RPMI7951 (cell line): Measurements from ENCODE around the gene NR2C2AP. TPM values are rescaled to one million over a fixed set of nuclear protein-coding genes. Genes with fewer than 3 reads are reported as not detected.
"Not testable (repeated sequence)": the region's sequence is repeated elsewhere in the genome, so short reads cannot be mapped to it uniquely, and the experiment has no call there.

Experiments
- DNase-seq: peaks from one replicate; pipeline ENCODE4 v3.0.0-alpha.2; 2012; ENCODE audit warnings: low read depth
- total RNA-seq: library from RNA; depleted of rRNA; stranded (reverse); fragments of >200 nt; shearing (Covaris generic); gene quantifications from 2 replicates; pipeline ENCODE4 v1.2.3, GENCODE V29; 2014; rRNA removed

Gene NR2C2AP, protein sequence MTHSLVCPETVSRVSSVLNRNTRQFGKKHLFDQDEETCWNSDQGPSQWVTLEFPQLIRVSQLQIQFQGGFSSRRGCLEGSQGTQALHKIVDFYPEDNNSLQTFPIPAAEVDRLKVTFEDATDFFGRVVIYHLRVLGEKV
- total RNA-seq, result 20.4 and 31.0 TPM in 2 replicates

DNA sequence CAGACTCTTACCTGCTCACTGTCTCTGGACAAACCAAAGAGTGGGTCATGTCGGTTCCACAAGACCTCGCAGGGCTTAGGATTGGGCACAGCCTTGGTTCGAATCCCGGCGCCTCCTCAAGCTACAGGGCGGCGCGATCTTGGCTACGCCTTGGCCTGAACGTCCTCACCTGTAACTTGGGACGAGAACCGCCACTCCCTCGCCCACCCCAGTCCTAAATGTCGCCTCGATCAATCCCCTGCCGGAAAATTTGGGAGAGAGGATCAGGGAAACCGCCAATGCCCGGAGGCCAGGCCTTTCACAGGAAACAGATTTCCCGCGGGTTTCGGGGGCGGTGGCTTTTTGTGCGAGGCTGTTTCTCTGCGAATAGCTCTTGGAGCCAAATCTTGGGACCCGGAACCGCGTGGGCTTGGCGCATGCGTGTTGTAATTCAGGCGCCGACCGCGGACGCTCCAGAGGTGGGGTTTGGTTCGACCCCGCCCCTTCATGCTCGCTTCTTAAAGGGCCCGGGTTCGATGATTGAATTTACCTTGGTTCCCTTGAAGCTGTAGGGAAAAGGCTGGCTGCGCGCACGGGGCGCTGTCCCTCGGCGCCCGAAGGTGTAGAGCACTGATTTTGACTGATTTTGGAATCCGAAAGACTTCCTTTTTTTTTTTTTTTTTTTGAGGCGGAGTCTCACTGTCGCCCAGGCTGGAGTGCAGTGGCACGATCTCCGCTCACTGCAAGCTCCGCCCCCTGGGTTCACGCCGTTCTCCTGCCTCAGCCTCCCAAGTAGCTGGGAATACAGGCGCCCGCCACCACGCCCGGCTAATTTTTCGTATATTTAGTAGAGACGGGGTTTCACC, at the start of gene NR2C2AP:
NR2C2AP (minus strand) TSS at position 403 of the 845 bp plus-strand sequence; CDS start at position 49, 354 bp downstream.
- DNase-seq, result peak; percentile 91

DNA sequence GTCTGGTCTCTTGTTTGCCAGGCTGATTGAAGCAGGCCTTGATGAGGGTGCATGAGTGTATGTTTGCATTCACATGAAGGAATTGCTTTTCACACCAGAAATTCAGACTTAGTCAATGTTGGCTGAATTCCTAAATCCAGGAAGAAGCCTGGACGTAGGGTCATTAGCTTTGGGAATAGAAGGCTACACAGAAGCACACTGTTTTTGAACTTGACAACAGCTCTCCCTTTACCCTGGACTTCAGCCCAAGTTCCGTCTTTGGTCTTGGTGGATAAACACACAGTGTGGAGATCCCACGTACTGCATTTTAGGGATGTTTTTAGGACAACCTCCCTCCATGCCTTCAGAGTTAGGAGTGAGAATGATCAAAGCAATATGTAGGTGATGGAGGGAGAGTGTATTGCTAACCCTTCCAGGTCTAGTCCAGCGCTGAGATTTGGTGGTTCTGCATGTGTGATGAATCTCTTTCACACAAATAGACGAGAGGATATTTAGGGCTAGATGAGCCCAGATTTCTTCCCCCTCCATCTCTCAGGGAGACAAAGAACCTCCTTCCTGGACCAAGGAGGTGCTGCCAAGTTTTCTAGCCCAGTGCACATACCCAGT, 47.1 kb upstream of the NR2C2AP start:
- no peak for DNase-seq

DNA sequence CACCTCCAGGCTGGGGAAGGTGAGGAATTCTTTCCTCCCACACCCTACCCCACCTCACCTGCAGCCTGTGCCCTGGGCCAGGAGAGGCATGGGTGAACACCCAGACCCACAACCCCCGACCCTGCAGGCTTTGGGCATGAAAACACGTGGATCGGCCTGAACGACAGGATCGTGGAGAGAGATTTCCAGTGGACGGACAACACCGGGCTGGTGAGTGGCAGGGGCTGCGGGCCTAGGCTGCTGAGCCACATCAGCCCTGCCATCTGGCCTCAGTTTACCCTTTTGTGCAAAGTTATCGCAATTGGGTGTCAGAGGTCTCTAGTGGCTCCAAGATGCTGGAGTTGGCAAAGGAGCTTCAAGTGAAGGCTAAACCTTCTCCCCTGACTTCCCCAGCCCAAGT, 37.3 kb upstream of the NR2C2AP start:
- no peak for DNase-seq

DNA sequence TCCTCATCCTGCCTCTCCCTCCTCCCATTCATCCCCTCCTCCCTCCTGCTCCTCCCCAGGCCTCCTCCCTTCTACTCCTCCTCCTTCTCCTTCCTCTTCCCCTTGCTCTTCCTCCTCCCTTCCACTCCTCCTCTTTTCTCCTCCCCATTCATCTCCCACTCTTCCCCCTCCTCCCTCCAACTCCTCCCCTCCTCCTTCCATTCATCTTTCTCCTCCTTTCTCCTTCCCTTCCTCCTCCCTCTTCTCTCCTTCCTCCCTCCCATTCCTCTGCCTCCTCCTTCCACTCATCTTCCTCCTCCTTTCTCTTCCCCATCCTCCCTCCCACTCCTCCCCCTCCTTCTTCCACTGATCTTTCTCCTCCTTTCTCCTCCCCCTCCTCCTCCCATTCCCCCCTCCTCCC, 36.5 kb upstream of the NR2C2AP start:
- DNase-seq, result no peak

DNA sequence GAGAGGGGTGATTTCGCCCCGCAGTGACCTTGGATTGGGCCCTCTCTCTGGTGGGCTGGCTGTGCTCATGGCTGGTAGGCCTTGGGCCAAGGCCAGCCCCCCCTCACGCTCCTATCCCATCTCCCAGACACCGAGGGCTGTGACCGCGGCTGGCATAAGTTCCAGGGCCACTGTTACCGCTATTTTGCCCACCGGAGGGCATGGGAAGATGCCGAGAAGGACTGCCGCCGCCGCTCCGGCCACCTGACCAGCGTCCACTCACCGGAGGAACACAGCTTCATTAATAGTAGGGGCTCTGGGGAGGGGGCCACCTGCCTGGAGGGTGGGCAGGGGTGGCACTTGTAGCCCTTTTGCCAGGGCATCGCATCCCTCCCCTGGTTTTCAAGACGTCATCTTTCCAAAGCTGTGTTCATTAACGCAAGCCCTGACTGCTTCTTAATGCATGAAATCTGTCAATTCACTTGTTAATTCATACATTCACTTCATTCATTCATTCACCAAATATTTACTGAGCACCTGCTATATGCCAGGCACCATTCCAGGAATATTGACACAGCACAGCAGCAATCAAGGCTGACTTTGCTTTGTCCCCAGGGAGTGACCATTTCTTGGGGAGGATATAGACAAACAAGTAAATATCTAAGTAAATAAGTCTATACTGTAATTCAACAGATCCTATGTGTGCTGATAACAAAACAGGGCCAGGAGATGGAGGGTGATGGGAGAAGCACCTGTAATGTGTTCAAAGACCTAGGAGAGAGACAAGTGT, 35.1 kb upstream of the NR2C2AP start:
- DNase-seq, result no peak

DNA sequence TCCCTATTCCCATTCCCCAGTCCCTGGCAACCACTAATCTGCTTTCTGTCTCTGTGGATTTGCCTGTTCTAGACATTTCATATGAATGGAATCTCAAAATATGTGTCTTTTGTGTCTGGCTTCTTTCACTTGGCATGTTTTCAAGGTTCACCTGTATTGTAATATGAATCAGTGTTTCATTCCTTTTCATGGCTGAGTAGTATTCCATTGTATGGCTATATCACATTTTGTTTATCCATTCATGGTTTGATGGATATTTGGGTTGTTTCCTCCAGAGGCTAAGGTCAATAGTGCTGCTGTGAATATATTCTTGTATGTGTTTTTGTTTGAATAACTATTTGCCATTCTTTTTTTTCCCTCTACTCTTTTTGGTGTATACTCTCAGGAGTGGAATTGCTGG, 33.0 kb upstream of the NR2C2AP start:
- DNase-seq, result no peak

DNA sequence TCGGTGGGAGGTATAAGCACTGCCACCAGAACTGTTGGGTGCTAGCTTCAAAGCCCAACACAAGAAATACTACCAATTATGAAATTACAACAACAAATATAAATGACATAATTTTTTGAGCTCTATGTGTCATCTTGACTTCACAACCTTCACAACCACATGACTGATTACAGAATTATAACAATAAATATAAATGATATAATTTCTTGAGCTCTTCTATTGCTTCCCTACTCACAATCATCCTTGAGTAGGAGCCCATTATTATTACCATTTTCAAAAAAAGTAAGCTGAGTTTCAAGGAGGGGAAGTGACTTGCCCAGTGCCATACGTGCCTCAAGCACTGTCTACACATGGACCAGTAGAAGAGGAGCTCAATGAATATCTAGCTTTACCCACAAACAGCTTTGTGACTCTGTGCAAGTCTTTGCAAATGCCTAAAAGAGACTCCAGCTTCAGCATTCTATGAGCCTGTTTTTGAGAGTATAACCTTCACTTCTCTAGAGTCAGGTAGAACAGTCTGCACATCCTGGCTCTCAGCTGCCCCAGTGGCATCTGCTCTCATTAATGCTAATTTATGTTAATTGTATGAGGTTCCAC, 31.1 kb upstream of the NR2C2AP start:
- no peak for DNase-seq

DNA sequence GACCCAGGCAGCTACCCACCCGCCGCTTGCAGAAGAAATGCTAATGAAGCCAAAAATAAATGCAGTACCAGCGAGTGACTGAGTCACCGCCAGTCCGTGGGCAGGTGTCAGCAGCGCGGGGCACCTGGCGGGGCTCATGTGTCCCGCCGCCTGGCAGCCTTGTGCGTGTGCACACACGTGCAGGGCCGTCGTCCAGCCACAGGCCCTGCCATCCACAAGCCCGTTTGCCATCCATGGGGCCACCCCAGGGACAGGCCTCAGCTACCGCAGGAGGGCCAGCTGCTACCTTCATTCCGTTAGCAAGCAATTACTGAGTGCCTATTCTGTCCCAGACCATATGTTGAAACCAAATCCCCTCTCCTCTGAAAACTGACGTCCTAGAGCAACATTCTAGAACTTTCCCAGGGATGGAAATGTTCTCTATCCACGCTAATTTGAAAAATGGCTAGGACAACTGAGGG, 29.1 kb upstream of the NR2C2AP start:
- no peak for DNase-seq

DNA sequence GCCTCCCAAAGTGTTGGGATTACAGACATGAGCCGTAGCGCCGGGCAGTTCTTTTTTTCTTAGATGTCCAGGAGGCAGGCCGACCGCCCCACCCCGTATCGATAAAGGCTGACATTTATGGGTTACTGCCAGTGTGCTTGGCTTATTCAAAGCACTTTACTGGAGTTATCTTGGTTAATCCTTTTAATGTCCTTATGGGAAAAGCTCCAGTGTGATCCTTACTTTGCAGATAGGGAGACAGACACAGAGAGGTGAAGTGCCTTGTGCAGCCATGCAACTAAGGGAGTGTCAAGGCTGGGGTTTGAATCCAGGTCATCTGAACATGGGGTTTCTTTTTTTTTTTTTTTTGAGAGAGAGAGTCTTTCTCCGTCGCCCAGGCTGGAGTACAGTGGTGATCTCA, 27.8 kb upstream of the NR2C2AP start:
- no peak for DNase-seq

DNA sequence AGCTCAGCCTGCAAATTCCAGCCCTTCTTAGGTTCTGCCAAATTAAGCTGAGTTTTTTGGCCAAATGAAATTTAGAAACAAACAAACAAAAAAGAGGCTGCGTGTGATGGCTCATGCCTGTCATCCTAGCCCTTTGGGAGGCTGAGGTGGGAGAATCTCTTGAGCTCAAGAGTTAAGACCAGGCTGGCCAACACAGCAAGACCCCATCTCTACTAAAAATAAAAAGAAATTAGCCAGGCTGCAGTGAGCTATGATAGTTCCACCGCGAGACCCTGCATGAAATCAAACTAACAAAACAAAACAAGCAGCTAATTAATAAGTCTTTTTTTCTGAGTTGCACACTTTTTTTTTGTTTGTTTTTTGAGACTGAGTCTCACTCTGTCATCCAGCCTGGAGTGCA, 26.5 kb upstream of the NR2C2AP start:
- no peak for DNase-seq

DNA sequence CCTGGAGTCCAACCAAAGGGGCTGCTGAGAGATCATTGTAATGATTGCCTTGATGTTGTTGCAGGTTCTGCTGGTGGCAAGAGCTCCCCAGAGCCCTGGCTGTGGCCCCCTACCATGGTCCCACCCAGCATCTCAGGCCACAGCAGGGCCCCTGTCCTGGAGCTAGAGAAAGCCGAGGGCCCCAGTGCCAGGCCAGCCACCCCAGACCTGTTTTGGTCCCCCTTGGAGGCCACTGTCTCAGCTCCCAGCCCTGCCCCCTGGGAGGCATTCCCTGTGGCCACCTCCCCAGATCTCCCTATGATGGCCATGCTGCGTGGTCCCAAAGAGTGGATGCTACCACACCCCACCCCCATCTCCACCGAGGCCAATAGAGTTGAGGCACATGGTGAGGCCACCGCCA, 24.0 kb upstream of the NR2C2AP start:
- no peak for DNase-seq

DNA sequence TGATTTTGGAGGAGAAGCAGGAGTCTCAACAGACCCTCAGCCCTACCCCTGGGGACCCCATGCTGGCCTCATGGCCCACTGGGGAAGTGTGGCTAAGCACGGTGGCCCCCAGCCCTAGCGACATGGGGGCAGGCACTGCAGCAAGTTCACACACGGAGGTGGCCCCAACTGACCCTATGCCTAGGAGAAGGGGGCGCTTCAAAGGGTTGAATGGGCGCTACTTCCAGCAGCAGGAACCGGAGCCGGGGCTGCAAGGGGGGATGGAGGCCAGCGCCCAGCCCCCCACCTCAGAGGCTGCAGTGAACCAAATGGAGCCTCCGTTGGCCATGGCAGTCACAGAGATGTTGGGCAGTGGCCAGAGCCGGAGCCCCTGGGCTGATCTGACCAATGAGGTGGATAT, 23.4 kb upstream of the NR2C2AP start:
- no peak for DNase-seq

DNA sequence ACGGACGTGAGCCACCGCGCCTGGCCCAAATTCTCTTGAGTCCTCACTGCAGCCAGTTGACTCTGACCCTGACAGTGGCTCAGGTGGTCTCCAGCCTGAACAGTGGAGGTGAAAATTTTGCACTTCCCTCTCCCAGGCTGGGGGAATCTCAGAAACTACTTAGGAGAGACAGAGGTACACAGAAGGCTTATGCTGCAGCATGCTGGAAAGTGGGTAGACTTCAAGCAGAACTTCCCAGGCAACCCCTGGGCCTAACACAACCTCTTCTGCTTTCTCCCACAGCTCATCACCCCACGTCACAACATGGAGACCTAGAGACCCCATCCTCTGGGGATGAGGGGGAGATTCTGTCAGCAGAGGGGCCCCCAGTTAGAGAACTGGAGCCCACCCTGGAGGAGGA, 23.0 kb upstream of the NR2C2AP start:
- no peak for DNase-seq

DNA sequence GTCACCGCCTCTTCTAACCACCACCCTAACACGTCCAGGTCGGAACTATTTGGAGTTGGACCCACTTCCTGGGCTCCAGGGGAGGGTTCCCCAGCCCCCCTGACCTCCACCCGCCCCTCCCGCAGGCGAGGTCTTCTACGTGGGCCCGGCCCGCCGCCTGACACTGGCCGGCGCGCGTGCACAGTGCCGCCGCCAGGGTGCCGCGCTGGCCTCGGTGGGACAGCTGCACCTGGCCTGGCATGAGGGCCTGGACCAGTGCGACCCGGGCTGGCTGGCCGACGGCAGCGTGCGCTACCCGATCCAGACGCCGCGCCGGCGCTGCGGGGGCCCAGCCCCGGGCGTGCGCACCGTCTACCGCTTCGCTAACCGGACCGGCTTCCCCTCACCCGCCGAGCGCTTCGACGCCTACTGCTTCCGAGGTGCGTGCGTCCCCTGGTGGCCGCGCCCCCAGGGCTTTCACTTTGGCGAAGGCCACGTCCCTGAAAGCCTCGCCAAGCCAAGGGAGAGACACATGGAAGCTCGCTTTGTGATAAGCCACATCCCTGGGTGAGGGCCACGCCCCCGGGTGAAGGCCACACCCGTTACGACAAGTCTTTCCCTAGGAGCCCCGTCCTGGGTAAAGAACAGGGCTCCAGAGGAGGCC, 21.8 kb upstream of the NR2C2AP start:
- peak; percentile 70 for DNase-seq

DNA sequence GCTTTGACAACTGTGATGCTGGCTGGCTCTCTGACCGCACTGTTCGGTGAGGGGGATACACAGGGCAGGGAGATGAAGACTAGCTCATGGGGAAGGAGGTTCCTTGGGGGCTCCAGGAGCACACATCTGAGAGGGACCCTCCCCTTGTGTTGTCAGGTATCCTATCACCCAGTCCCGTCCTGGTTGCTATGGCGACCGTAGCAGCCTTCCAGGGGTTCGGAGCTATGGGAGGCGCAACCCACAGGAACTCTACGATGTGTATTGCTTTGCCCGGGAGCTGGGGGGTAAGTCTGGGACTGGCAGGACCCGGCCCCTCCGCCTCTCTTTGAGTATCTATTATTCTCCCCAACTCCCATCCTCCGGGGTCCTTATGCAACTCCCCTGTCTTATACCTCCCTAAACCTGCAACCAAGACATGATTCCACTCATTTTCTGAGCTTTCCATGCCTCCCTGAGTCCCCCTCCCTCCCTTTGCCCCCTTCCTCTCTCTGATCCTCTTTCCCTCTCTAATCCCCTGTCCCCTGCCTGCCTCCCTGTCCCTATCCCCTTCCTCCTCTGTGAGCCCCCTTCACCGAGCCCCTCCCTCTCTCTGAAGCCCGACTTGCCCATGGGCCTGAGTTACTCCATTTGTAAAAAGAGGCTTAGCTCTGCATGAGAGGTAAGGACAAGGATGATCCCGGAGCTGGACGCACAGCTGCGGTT, 21.1 kb upstream of the NR2C2AP start:
- no peak for DNase-seq

DNA sequence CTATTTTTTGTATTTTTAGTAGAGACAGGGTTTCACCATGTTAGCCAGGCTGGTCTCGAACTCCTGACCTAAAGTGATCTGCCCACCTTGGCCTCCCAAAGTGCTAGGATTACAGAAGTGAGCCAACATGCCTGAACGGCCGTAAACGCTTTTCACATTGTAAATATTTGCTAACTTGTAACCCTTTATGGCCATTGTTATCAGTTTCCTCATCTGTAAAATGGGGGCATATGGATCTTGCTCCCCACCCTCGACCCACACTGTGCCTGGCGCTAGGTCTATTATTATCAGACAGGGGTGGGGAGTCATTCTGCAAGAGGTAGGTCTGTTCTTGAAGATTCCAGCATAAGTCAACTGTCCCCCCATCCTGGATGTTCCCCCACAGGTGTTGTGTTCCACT, 20.4 kb upstream of the NR2C2AP start:
- no peak for DNase-seq

DNA sequence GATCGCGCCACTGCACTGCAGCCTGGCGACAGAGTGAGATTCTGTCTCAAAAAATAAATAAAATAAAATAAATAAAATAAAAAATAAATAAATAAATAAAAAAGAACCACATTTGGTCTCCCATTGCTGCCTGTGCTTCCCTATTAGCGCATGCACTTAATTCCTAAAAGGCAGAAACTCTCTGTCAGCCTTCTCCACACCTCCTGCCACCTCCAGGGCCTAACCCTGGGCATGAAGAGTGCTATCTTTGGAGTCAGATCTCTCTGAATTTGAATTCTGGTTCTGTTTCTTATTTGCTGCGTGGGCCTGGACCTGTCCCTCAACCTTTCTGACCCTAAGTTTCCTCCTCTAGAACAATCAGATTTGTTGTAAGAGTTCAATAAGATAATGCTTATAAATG, 19.8 kb upstream of the NR2C2AP start:
- DNase-seq, result no peak

DNA sequence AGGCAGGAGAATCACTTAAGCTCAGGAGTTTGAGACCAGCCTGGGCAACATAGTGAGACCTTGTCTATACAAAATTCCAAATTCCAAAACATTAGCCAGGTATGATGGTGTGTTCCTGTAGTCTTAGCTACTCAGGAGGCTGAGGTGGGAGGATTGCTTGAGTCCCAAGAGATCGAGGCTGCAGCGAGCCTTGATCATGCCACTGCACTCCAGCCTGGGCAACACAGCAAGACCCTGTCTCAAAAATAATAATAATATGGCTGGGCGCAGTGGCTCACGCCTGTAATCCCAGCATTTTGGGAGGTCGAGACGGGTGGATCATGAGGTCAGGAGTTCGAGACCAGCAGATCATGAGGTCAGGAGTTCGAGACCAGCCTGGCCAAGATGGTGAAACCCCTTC, 17.8 kb upstream of the NR2C2AP start:
- DNase-seq, result not testable (repeated sequence)

DNA sequence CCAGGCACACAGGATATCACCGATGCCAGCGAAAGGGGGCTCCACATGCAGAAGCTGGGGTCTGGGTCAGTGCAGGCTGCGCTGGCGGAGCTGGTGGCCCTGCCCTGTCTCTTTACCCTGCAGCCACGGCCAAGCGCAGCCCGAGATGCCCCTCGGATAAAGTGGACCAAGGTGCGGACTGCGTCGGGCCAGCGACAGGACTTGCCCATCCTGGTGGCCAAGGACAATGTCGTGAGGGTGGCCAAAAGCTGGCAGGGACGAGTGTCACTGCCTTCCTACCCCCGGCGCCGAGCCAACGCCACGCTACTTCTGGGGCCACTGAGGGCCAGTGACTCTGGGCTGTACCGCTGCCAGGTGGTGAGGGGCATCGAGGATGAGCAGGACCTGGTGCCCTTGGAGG, 15.7 kb upstream of the NR2C2AP start:
- no peak for DNase-seq

DNA sequence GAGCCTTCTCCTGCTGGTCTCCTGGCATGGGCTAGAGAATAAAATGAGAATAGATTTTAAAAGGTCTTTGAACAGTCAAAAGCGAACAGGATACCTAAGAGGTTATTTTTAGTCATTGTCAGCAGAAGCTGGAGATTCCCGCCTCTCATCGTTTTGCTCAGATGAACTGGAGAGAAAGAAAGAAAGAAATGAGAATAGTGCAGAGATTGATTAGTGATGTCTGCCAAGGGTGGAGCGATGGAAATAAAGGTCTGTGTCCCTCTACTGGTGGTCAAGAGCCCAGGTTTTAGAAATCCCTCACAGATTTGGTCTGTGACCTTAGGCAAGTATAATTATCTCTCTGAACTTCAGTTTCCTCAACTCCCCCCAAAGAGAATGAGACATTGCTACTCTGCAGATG, 13.9 kb upstream of the NR2C2AP start:
- peak; percentile 65 for DNase-seq

DNA sequence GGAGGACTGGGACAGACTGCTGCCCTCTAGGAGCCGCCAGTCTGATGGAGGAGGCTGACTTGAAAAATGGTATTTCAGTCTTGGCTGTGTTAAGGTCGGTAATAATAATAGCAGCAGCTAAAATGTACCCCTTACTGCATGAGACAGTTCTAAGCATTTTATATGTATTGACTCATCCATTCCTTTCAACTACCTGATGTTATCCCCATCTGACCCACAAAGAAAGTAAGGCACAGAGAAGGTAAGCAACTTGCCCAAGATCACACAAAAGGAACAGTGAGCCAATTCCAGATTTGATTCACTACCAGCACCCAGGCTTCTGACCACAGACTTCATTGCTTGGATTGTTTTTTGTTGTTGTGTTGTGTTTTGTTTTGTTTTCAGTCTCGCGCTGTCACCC, 12.6 kb upstream of the NR2C2AP start:
- DNase-seq, result no peak
